Measurements from ENCODE around the gene PTGDR. TPM values are rescaled to one million over a fixed set of nuclear protein-coding genes. Genes with fewer than 3 reads are reported as not detected.
A peak's percentile ranks its signal among the peaks of the same experiment; 100 is the strongest.

PTGDR gene
- total and polyA plus RNA-seq, 12 donors: 0.06 to 3.5 (median 0.47) TPM; not detected in 2

GRCh38 chr14:52313462-52313861, 46.0 kb downstream of the PTGDR start:
- H3K4me3 ChIP-seq: peak overlapping the region in 2 of 4 donors; percentile 17 to 58
- no peaks in the 10 kb centered on the region for H3K9me3 ChIP-seq (replicated peaks in 1 of 3)
- intact Hi-C loops (cut with DNase I): no loop called here
- WGBS, 4 donors: 33 to 65% (median 49%) methylated on average over 10 of the region's 10 CpGs
- TF ChIP-seq POLR2A (IDR thresholded peaks at IDR 0.05) (no peak), CTCF (IDR thresholded peaks at IDR 0.05) (no peak)
- peak overlapping the region in 2 of 5 donors; percentile 28 to 32 for H3K27ac ChIP-seq
- no peaks in the 10 kb centered on the region for H3K36me3 ChIP-seq (replicated peaks in 1 of 2)
- peaks cover 8% of the 10 kb centered on the region for H3K27me3 ChIP-seq
- DNase-seq: no peak
- H3K4me1 ChIP-seq (replicated peaks in 1 of 2): peaks cover 0 to 26% of the 10 kb centered on the region in 2 donors

- 1 to 4% (median 2%) methylated on average over 8 to 73 of the region's 73 CpGs for WGBS, 4 donors
- H3K4me3 ChIP-seq: peak within 1 kb of the TSS in 2 of 4 donors; percentile 17 to 58
- no peaks in the 10 kb centered on the region for H3K36me3 ChIP-seq (replicated peaks in 1 of 2)
- peak; percentile 56 to 81 (median 69) for DNase-seq
- intact Hi-C loops (cut with DNase I): no loop called here
- H3K27ac ChIP-seq: peak within 1 kb of the TSS in 2 of 5 donors; percentile 32 to 50
- H3K4me1 ChIP-seq (replicated peaks in 1 of 2): peaks cover 0 to 26% of the 10 kb centered on the region in 2 donors
- no peaks in the 10 kb centered on the region for H3K9me3 ChIP-seq (replicated peaks in 1 of 3)
- peaks cover 8% of the 10 kb centered on the region for H3K27me3 ChIP-seq
- TF ChIP-seq POLR2A (IDR thresholded peaks at IDR 0.05): no peak
These were observed 46.6 kb downstream of the PTGDR start, which contains the start of gene PTGER2 for GRCh38 chr14:52313903-52314594. TSS of gene PTGER2 (plus strand) at chr14:52314312. CDS start at chr14:52314549, 237 bp downstream.

GRCh38 chr14:52314595-52315354, 47.3 kb downstream of the PTGDR start:
- Histone ChIP-seq H3K27me3 (peaks cover 8% of the 10 kb centered on the region), H3K36me3 (replicated peaks in 1 of 2) (no peaks in the 10 kb centered on the region), H3K9me3 (replicated peaks in 1 of 3) (no peaks in the 10 kb centered on the region), H3K4me1 (replicated peaks in 1 of 2) (peaks cover 0 to 26% of the 10 kb centered on the region in 2 donors), H3K4me3 (peak overlapping the region in 2 of 4 donors; percentile 17 to 58), H3K27ac (peak overlapping the region in 2 of 5 donors; percentile 30 to 50)
- 4 to 7% (median 5%) methylated on average over 15 to 63 of the region's 63 CpGs for WGBS, 4 donors
- intact Hi-C loops (cut with DNase I): no loop called here
- TF ChIP-seq CTCF (IDR thresholded peaks at IDR 0.05) (no peak), POLR2A (IDR thresholded peaks at IDR 0.05) (no peak)
- DNase-seq: peak in 2 of 7 donors; percentile 18 to 29

- Histone ChIP-seq H3K27me3 (peaks cover 8% of the 10 kb centered on the region), H3K9me3 (replicated peaks in 1 of 3) (no peaks in the 10 kb centered on the region), H3K4me1 (replicated peaks in 1 of 2) (peaks cover 0 to 26% of the 10 kb centered on the region in 2 donors), H3K4me3 (peak overlapping the region in 2 of 4 donors; percentile 8 to 58), H3K36me3 (replicated peaks in 1 of 2) (no peaks in the 10 kb centered on the region), H3K27ac (no peak overlapping the region)
- TF ChIP-seq POLR2A (IDR thresholded peaks at IDR 0.05): no peak
- TF ChIP-seq CTCF (IDR thresholded peaks at IDR 0.05): no peak
- intact Hi-C loops (cut with DNase I): no loop called here
- DNase-seq: no peak
- WGBS, 4 donors: 45 to 51% (median 46%) methylated on average over 11 of the region's 11 CpGs
These were observed 47.8 kb downstream of the PTGDR start for GRCh38 chr14:52315355-52315718.
